Skeletal muscle satellite cell (primary cell): ENCODE results near the gene TNXB. TPM values are rescaled to one million over a fixed set of nuclear protein-coding genes. Genes with fewer than 3 reads are reported as not detected.

Source experiments
- H3K27me3 ChIP-seq: 2 replicates; pipeline ENCODE4 v1.7.0; 2013; ENCODE audit warnings: low read length; ENCODE audit not compliant: control insufficient read depth, insufficient read depth
- H3K36me3 ChIP-seq: 2 replicates; pipeline ENCODE4 v1.7.0; 2013; ENCODE audit warnings: mild to moderate bottlenecking, control low read depth, low read length; ENCODE audit not compliant: insufficient read depth
- H3K4me1 ChIP-seq: 2 replicates; pipeline ENCODE4 v1.7.0; 2013; ENCODE audit warnings: low read length; ENCODE audit not compliant: control insufficient read depth, insufficient read depth
- H3K4me2 ChIP-seq: 2 replicates; pipeline ENCODE4 v1.7.0; 2013; ENCODE audit warnings: mild to moderate bottlenecking, low read length
- H3K4me3 ChIP-seq: 2 replicates; pipeline ENCODE4 v1.7.0; 2013; ENCODE audit warnings: low read length
- H3K9ac ChIP-seq: 2 replicates; pipeline ENCODE4 v1.7.0; 2013; ENCODE audit warnings: mild to moderate bottlenecking, low read depth, low read length, moderate library complexity
- H3K9me3 ChIP-seq: replicated peaks from 2 replicates; pipeline ENCODE4 v1.7.0; 2013; ENCODE audit warnings: mild to moderate bottlenecking, control low read depth, low read length
- total RNA-seq: library from RNA; depleted of rRNA; stranded (reverse); fragments of >200 nt; gene quantifications from 2 replicates; pipeline ENCODE4 v1.2.3, GENCODE V29; 2012; rRNA removed

Gene TNXB, protein sequence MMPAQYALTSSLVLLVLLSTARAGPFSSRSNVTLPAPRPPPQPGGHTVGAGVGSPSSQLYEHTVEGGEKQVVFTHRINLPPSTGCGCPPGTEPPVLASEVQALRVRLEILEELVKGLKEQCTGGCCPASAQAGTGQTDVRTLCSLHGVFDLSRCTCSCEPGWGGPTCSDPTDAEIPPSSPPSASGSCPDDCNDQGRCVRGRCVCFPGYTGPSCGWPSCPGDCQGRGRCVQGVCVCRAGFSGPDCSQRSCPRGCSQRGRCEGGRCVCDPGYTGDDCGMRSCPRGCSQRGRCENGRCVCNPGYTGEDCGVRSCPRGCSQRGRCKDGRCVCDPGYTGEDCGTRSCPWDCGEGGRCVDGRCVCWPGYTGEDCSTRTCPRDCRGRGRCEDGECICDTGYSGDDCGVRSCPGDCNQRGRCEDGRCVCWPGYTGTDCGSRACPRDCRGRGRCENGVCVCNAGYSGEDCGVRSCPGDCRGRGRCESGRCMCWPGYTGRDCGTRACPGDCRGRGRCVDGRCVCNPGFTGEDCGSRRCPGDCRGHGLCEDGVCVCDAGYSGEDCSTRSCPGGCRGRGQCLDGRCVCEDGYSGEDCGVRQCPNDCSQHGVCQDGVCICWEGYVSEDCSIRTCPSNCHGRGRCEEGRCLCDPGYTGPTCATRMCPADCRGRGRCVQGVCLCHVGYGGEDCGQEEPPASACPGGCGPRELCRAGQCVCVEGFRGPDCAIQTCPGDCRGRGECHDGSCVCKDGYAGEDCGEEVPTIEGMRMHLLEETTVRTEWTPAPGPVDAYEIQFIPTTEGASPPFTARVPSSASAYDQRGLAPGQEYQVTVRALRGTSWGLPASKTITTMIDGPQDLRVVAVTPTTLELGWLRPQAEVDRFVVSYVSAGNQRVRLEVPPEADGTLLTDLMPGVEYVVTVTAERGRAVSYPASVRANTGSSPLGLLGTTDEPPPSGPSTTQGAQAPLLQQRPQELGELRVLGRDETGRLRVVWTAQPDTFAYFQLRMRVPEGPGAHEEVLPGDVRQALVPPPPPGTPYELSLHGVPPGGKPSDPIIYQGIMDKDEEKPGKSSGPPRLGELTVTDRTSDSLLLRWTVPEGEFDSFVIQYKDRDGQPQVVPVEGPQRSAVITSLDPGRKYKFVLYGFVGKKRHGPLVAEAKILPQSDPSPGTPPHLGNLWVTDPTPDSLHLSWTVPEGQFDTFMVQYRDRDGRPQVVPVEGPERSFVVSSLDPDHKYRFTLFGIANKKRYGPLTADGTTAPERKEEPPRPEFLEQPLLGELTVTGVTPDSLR (N-terminal part only)
- 48.9 and 64.2 TPM in 2 replicates for total RNA-seq

DNA sequence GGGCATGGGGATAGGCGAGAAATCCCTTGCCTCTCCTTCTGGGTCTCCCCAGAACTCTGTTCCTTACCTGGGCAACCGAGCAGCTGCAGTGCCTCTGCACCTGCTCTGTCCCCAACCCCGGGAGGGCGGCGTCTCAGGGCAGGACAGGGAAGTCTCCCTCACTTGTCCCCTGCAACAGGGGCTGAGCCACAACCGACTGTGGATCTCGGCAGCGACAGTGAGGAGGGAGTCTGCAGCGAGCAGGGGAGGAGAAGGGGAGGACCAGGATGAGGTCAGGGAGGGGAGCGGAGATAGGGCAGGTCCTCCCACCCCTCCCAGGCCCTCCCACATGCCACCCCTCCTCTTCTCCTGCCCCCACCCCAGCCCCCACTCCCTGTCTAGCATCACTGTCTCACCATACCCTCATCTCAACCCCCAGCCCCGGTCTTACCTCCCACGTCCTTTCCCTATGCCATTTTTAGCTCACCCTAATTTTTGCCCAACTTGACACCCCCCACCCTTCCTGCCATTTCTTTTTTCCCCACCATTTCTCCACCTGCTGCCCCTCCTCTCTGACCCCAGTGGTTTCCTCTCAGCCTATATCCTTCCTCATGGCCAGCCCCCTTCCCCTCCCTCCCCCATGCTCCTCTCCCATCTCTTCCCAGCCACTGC lies at the start of gene TNXB:
TSS of gene TNXB (minus strand) at position 225 of the 651 bp plus-strand sequence. CDS start 11,140 bp downstream, outside the sequence.
- H3K4me2 ChIP-seq: peak within 1 kb of the TSS; percentile 69
- H3K4me3 ChIP-seq: no peak within 1 kb of the TSS
- no peak within 1 kb of the TSS for H3K9ac ChIP-seq
- H3K9me3 ChIP-seq: no peaks in the 10 kb centered on the region
- H3K27me3 ChIP-seq: peaks cover 36% of the 10 kb centered on the region
- peaks cover 35% of the 10 kb centered on the region for H3K4me1 ChIP-seq
- H3K36me3 ChIP-seq: no peaks in the 10 kb centered on the region

- no peak overlapping the region for H3K9ac ChIP-seq
- peaks cover 16% of the 10 kb centered on the region for H3K4me1 ChIP-seq
- no peaks in the 10 kb centered on the region for H3K27me3 ChIP-seq
- H3K36me3 ChIP-seq: peaks cover 18% of the 10 kb centered on the region
- H3K4me3 ChIP-seq: no peak overlapping the region
- H3K9me3 ChIP-seq: no peaks in the 10 kb centered on the region
- H3K4me2 ChIP-seq: no peak overlapping the region
Measured at GRCh38 chr6:32158052-32158451, 48.9 kb upstream of the TNXB start.

- peaks cover 28% of the 10 kb centered on the region for H3K4me1 ChIP-seq
- no peaks in the 10 kb centered on the region for H3K27me3 ChIP-seq
- no peak overlapping the region for H3K4me2 ChIP-seq
- no peak overlapping the region for H3K9ac ChIP-seq
- H3K36me3 ChIP-seq: peaks cover 18% of the 10 kb centered on the region
- no peaks in the 10 kb centered on the region for H3K9me3 ChIP-seq
- H3K4me3 ChIP-seq: no peak overlapping the region
Measured at GRCh38 chr6:32156891-32157290, 47.8 kb upstream of the TNXB start.

DNA sequence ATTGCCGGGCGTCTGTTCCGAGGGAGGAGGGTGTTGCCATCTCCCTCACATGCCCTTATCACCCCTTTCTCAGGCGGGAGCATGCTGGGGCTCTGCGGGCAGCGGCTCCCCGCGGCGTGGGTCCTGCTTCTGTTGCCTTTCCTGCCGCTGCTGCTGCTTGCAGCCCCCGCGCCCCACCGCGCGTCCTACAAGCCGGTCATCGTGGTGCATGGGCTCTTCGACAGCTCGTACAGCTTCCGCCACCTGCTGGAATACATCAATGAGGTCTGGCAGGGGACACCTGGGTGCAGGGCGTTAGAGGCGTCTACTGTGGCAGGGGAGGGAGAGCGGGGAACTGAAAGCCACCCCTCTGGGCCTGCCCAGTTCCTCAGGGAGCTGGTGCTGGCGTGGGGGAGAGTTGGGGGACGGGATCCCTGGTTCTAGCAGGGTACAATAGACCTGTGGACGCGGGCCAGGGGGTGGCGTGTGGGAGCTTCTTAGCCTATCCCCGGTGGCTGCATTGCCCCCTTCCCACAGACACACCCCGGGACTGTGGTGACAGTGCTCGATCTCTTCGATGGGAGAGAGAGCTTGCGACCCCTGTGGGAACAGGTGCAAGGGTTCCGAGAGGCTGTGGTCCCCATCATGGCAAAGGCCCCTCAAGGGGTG lies 45.5 kb upstream of the TNXB start:
- Histone ChIP-seq H3K9me3 (no peaks in the 10 kb centered on the region), H3K9ac (peak overlapping the region; percentile 82), H3K4me2 (peak overlapping the region; percentile 94), H3K4me1 (peaks cover 28% of the 10 kb centered on the region), H3K36me3 (peaks cover 18% of the 10 kb centered on the region), H3K27me3 (peaks cover 6% of the 10 kb centered on the region), H3K4me3 (peak overlapping the region; percentile 86)

DNA sequence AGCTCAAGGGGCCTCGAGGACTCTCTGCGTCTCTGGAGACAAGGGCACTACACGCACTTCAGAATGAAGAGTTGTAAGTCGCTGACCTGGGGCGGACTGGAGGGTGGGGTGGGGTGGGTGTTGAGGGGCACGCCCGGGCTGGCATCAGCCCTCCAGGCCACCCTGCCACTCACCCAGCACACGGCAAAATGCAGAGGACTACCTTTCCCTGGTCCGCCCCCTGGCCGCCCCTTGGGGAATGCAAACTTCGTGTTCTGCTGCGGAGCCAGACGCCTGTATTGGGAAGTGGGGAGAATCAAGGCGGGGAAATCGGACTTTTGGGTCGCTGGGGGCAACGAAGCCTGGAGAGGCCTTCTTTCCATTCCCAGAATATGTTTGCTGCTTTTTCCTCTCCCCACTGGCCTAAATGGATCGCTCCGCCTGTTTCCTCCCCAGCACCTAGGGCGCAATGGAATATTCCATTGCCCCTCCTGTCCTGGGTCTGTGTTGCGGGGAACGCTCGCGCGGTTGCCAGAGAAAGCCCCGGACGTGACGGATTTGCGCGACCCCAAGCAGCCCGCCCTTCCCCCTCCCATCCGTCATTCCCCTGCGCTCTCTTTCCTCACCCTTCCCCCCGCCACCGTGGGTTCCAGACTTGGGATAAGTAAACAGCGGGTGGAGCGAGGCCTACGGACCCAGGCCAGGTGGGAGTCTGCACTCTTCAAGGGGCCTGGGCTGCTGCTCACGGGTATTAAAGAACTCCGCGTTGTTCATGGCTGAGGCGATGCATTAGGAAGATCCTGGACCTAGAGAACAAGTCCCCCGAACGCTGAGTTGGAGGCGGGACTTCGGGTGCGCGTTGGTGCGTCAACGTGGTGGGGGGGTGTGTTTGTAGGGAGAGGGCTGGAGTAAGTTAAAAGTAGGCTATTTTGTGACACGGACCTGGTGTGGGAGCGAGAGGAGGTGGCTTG lies 44.7 kb upstream of the TNXB start, which contains the start of gene PPT2:
TSS of gene PPT2 (plus strand) at position 578 of the 950 bp plus-strand sequence. CDS start 454 bp downstream, outside the sequence.
- Histone ChIP-seq H3K9ac (peak within 1 kb of the TSS; percentile 82), H3K27me3 (peaks cover 9% of the 10 kb centered on the region), H3K4me2 (peak within 1 kb of the TSS; percentile 94), H3K36me3 (peaks cover 18% of the 10 kb centered on the region), H3K4me3 (peak within 1 kb of the TSS; percentile 86), H3K9me3 (no peaks in the 10 kb centered on the region), H3K4me1 (peaks cover 28% of the 10 kb centered on the region)

DNA sequence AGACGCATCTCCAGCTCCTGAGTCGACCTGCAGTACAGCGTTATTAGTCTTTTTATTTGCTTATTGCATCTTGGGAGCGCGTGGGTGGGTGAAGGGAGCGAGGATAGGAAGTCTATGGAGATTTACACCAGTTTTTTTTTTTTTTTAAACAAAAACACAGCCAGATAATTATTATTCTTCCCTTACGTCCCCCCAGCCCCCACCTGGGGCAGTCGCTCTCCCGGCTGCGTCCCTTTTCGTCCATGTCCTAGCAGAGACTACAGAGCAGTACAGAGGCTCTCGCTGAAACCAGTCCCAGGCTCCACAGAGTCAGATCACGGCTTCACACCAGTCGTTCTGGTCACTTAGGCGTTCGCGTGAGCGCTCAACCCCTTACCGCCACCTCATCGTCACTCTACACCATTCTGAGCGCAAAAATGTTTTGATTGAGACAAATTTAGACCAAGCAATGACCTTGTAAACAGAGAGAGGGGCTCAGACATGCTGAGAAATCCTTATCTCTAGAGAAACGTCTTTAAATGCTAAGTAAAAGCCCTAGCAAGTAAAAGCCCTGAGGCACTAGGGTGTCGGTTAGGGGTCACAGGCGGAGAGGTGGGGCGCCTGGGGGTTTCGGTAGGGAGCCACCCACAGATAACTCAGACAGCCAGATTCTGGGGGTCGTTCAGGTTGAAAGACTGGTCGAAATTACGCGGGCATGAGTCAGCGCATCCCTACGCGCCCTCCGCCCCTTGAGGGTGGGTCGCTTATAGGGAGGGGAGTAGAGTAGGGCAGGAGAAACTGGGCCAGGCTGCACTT lies 43.8 kb upstream of the TNXB start:
- Histone ChIP-seq H3K4me1 (peaks cover 28% of the 10 kb centered on the region), H3K4me3 (peak overlapping the region; percentile 86), H3K4me2 (peak overlapping the region; percentile 94), H3K27me3 (peaks cover 16% of the 10 kb centered on the region), H3K9ac (peak overlapping the region; percentile 82), H3K36me3 (peaks cover 11% of the 10 kb centered on the region), H3K9me3 (no peaks in the 10 kb centered on the region)

DNA sequence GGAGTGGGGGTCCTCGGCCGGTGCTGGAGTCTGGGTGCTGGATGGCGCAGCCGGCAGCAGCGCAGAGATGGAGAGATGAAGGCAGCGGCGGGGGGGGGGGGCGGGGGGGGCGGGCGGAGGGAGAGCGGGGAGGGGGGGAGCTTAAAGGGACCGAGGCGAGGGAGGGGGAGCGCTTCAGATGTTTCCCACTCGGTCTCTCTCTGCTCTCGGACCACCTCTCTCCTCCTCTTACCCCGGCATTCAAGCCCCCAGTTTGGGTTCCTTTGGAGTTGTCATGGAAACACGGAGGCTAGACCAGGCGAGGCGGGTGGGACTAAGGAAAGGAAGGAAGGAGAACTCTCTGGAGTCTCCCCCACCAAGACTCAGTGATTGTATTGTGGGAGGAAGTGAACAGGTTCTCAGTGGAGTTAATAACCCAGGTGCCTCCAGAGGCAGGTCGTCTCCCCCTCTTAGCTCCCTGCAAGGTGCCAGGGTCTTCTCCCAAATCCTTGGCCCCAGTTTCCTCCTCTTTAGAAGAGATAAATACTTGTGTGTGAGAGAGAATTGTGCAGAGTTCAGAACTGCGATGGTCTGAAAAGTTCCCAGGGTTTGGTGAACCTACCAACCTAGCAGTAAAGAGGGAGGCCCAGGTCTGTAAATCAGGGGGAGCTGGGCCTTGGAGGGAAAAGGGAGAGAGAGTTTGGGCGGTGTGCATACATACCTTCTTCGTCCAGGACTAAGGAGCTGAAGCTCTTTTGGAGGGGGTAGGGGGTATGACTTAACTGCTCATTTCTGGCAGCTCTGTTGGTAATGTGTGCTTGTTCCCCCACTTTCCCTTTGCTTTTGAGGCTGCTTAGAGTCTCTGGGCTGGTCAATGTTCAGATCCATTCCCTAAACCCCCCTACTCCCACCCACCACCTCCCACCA lies 43.0 kb upstream of the TNXB start, which contains the start of gene PRRT1:
TSS of gene PRRT1 (minus strand) at position 77 of the 906 bp plus-strand sequence. CDS start 112 bp downstream, outside the sequence.
- H3K9ac ChIP-seq: peak within 1 kb of the TSS; percentile 82
- no peaks in the 10 kb centered on the region for H3K9me3 ChIP-seq
- H3K27me3 ChIP-seq: peaks cover 23% of the 10 kb centered on the region
- H3K36me3 ChIP-seq: peaks cover 3% of the 10 kb centered on the region
- peak within 1 kb of the TSS; percentile 86 for H3K4me3 ChIP-seq
- H3K4me2 ChIP-seq: peak within 1 kb of the TSS; percentile 94
- peaks cover 28% of the 10 kb centered on the region for H3K4me1 ChIP-seq

- Histone ChIP-seq H3K36me3 (peaks cover 3% of the 10 kb centered on the region), H3K4me2 (no peak overlapping the region), H3K4me3 (no peak overlapping the region), H3K9me3 (no peaks in the 10 kb centered on the region), H3K4me1 (peaks cover 28% of the 10 kb centered on the region), H3K27me3 (peaks cover 29% of the 10 kb centered on the region), H3K9ac (no peak overlapping the region)
Measured at GRCh38 chr6:32151181-32151862, 42.2 kb upstream of the TNXB start.
